ENCODE measurements around the gene S100A8.

DNA sequence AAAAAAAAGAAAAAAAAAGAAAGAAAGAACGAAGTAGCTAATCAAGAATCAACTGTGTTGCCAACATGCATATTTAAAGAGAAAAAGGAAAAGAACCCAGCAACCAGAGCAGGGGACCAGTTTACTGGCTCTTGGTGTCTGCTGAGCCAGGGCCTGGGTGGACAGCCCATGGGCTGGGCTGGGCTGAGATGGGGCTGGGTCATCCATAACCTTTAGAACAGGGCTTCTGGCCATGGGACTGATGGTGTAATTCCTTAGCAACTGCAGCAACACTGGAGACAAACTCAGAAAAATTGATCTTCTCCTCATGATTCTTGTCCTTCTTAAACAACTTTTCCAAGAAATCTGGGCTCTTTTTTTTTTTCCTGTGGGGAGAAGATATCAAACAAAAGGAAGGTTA lies 35.9 kb upstream of the S100A8 start:
- TF ChIP-seq POLR2AphosphoS5 (IDR thresholded peaks at IDR 0.05; ENCODE audit: borderline replicate concordance, low read depth, low read length) (no peak), EZH2 (IDR thresholded peaks at IDR 0.05) (no peak)
